Fibroblast of mammary gland (primary cell): Measurements from ENCODE around the gene MRPL42.
A peak's percentile ranks its signal among the peaks of the same experiment; 100 is the strongest.

Experiments
- DNase-seq: peaks from one replicate; pipeline ENCODE4 v3.0.0-alpha.2; 2010; ENCODE audit warnings: low read depth
- H3K4me3 ChIP-seq: 2 replicates; pipeline ENCODE4 v1.5.1; 2011; ENCODE audit warnings: low read depth, mild to moderate bottlenecking, low read length, moderate library complexity; ENCODE audit not compliant: control insufficient read depth
- TF ChIP-seq, protein P1 (sequence below): conservative IDR thresholded peaks from 2 replicates; pipeline ENCODE4 v1.5.1; 2011; ENCODE audit warnings: low read depth, low read length, inconsistent platforms; ENCODE audit not compliant: control insufficient read depth, insufficient read depth

MRPL42 gene

GRCh38 chr12:93533310-93533709 lies 66.0 kb downstream of the MRPL42 start:
- DNase-seq, result no peak
- TF ChIP-seq, protein P1, sequence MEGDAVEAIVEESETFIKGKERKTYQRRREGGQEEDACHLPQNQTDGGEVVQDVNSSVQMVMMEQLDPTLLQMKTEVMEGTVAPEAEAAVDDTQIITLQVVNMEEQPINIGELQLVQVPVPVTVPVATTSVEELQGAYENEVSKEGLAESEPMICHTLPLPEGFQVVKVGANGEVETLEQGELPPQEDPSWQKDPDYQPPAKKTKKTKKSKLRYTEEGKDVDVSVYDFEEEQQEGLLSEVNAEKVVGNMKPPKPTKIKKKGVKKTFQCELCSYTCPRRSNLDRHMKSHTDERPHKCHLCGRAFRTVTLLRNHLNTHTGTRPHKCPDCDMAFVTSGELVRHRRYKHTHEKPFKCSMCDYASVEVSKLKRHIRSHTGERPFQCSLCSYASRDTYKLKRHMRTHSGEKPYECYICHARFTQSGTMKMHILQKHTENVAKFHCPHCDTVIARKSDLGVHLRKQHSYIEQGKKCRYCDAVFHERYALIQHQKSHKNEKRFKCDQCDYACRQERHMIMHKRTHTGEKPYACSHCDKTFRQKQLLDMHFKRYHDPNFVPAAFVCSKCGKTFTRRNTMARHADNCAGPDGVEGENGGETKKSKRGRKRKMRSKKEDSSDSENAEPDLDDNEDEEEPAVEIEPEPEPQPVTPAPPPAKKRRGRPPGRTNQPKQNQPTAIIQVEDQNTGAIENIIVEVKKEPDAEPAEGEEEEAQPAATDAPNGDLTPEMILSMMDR, result no peak
- no peak overlapping the region for H3K4me3 ChIP-seq

DNA sequence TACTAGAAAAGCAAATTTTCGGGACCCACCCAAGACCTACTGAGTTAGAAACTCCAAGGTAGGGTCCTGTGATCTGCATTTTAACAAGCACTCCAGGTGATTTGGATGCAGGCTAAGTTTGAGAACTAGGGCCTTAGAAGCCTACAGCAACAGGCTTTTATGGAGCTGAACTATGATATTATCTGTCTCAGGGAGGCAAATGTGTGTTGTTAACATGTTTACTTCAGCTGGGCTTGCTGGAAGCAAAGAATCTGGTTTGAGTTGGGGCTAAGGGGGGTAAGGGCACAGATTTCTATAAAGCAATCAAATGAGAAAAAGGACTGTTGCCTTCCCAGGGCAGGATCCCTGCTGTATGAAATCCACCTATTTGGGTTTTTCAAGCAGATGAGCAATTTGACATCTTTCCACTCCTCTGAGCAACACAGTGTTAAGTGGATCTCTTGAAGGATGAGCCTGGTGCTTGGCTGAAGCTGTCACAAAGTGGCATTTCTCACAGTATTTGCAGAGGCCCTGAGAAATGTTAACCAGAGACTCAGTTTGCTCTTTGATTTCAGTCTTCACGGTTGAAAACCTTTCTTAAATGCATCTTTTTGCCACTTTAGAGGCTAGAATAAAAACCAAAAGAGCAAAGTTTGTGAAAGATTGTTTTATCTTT lies 68.9 kb downstream of the MRPL42 start:
- DNase-seq, result no peak
- TF ChIP-seq, protein P1, result no peak
- H3K4me3 ChIP-seq, result no peak overlapping the region

- DNase-seq, result no peak
- H3K4me3 ChIP-seq, result no peak overlapping the region
- TF ChIP-seq, protein P1, result no peak
Observed at GRCh38 chr12:93536766-93537488, 69.6 kb downstream of the MRPL42 start.

- DNase-seq, result no peak
- no peak overlapping the region for H3K4me3 ChIP-seq
- TF ChIP-seq, protein P1, result peak; percentile 33
Observed at GRCh38 chr12:93537769-93538168, 70.5 kb downstream of the MRPL42 start.

DNA sequence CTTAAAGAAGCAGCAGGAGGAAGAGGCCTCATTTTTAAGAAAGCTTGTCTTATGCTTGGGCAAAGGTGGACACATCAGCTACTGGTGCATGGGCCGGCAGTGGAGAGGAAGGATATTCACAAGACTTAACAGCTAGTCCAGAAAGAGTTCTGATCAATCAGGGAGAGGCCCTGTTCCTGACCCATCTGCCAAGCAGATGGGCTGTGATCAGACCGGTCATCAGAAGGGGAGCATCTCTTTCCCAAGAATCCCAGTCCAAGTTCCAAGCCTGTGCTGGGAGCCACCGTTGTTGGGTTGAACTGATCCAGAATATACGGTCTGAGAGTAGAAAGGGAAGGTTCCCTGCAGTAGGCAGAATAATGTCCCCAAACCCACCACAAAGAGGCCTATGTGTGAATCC lies 72.5 kb downstream of the MRPL42 start:
- DNase-seq, result no peak
- TF ChIP-seq, protein P1, result no peak
- H3K4me3 ChIP-seq, result no peak overlapping the region

GRCh38 chr12:93540466-93540865 lies 73.2 kb downstream of the MRPL42 start:
- TF ChIP-seq, protein P1, result no peak
- peak; percentile 16 for DNase-seq
- no peak overlapping the region for H3K4me3 ChIP-seq
